WTC11 (cell line): ENCODE data around the gene MAPK11. TPM values are rescaled to one million over a fixed set of nuclear protein-coding genes. Genes with fewer than 3 reads are reported as not detected.

Experiments used
- ATAC-seq: fragments of 200-7000 bp; cut with Tn5 transposase; 2 replicates; pipeline ENCODE4 v1.10.0; 2021; ENCODE audit warnings: mild to moderate bottlenecking, moderate library complexity
- CTCF ChIA-PET: fragments of 300-600 bp; sonication (Branson Sonifier 250); formaldehyde crosslinking; loops from one replicate; lab custom pipeline; 2021; ENCODE audit warnings: antibody characterized with exemption; lab: Charles Lee
- POLR2A ChIA-PET: fragments of 350-600 bp; sonication (Branson Sonifier 250); formaldehyde crosslinking; loops from one replicate; lab custom pipeline; 2021; ENCODE audit warnings: antibody characterized with exemption; lab: Charles Lee
- DNase-seq: peaks from one replicate; pipeline ENCODE4 v3.0.0; 2021; ENCODE audit warnings: low spot score
- H3K27ac Mint-ChIP-seq: 2 replicates; pipeline ENCODE4 v1.8.0; 2021; ENCODE audit warnings: mixed read lengths
- H3K27me3 Mint-ChIP-seq: 2 replicates; pipeline ENCODE4 v1.8.0; 2021; ENCODE audit warnings: low read depth, mild to moderate bottlenecking, moderate library complexity, mixed read lengths
- H3K36me3 Mint-ChIP-seq: 2 replicates; pipeline ENCODE4 v1.8.0; 2021; ENCODE audit warnings: mixed read lengths
- H3K4me1 Mint-ChIP-seq: 2 replicates; pipeline ENCODE4 v1.8.0; 2022; ENCODE audit warnings: mixed read lengths
- H3K4me3 Mint-ChIP-seq: 2 replicates; pipeline ENCODE4 v1.8.0; 2021; ENCODE audit warnings: mild to moderate bottlenecking, moderate library complexity, mixed read lengths
- H3K9me3 Mint-ChIP-seq: 2 replicates; pipeline ENCODE4 v1.8.0; 2021; ENCODE audit warnings: mixed read lengths
- ATF6 ChIP-seq: sonication (generic); formaldehyde crosslinking; IDR thresholded peaks from 2 replicates; pipeline ENCODE4 v1.8.1; 2023; ENCODE audit warnings: mild to moderate bottlenecking, missing genetic modification reagents
- HMGA2 ChIP-seq: fragments of 250-450 bp; sonication (Bioruptor Pico); IDR thresholded peaks from 2 replicates; pipeline ENCODE4 v1.4.0; 2021; ENCODE audit warnings: mild to moderate bottlenecking, moderate library complexity
- NR1H2 ChIP-seq: sonication (generic); formaldehyde crosslinking; IDR thresholded peaks from 2 replicates; pipeline ENCODE4 v1.9.0; 2021; ENCODE audit warnings: mild to moderate bottlenecking, moderate library complexity, missing genetic modification reagents
- TCF7 ChIP-seq: sonication (generic); formaldehyde crosslinking; IDR thresholded peaks from 2 replicates; pipeline ENCODE4 v1.8.0; 2022; ENCODE audit warnings: mild to moderate bottlenecking, low read depth, missing genetic modification reagents, moderate library complexity
- ZNF219 ChIP-seq: sonication (generic); formaldehyde crosslinking; IDR thresholded peaks from 2 replicates; pipeline ENCODE4 v1.8.0; 2023; ENCODE audit warnings: missing genetic modification reagents, mild to moderate bottlenecking, borderline replicate concordance
- ZNF281 ChIP-seq: sonication (generic); formaldehyde crosslinking; IDR thresholded peaks from 2 replicates; pipeline ENCODE4 v1.8.0; 2023; ENCODE audit warnings: mild to moderate bottlenecking, missing genetic modification reagents
- ZNF396 ChIP-seq: fragments of 250-450 bp; sonication (Bioruptor Pico); IDR thresholded peaks from 2 replicates; pipeline ENCODE4 v1.8.0; 2021; ENCODE audit warnings: mild to moderate bottlenecking, moderate library complexity, borderline replicate concordance
- ZNF671 ChIP-seq: fragments of 250-450 bp; sonication (Bioruptor Pico); IDR thresholded peaks from 2 replicates; pipeline ENCODE4 v1.8.0; 2021; ENCODE audit warnings: mild to moderate bottlenecking
- total RNA-seq: library from RNA; stranded (reverse); gene quantifications from 3 replicates; pipeline ENCODE4 v1.2.3, GENCODE V29; 2021
- TF ChIP-seq, protein P1 (sequence below): sonication (generic); formaldehyde crosslinking; IDR thresholded peaks from 2 replicates; pipeline ENCODE4 v1.8.1; 2023; ENCODE audit warnings: mild to moderate bottlenecking, missing genetic modification reagents, borderline replicate concordance
- TF ChIP-seq, protein P2 (sequence below): fragments of 250-450 bp; sonication (Bioruptor Pico); IDR thresholded peaks from 2 replicates; pipeline ENCODE4 v1.9.0; 2021; ENCODE audit warnings: mild to moderate bottlenecking, borderline replicate concordance
- TF ChIP-seq, protein P3 (sequence below): sonication (generic); formaldehyde crosslinking; IDR thresholded peaks from 2 replicates; pipeline ENCODE4 v1.8.0; 2022; ENCODE audit warnings: mild to moderate bottlenecking, missing genetic modification reagents
- TF ChIP-seq, protein P4 (sequence below): sonication (generic); formaldehyde crosslinking; conservative IDR thresholded peaks from 2 replicates; pipeline ENCODE4 v1.8.1; 2023; ENCODE audit warnings: mild to moderate bottlenecking, low read depth, missing genetic modification reagents, moderate library complexity
- TF ChIP-seq, protein P5 (sequence below): fragments of 250-450 bp; sonication (Bioruptor Pico); IDR thresholded peaks from 2 replicates; pipeline ENCODE4 v2.1.2; 2022; ENCODE audit warnings: mild to moderate bottlenecking, moderate library complexity
- TF ChIP-seq, protein P6 (sequence below): sonication (generic); formaldehyde crosslinking; IDR thresholded peaks from 2 replicates; pipeline ENCODE4 v1.8.1; 2023; ENCODE audit warnings: mild to moderate bottlenecking, missing genetic modification reagents, moderate library complexity

Gene MAPK11
- total RNA-seq, 1 experiment from 2014 or later: 2.3 TPM

- TF ChIP-seq ZNF281 (CRISPR knock-in tag): no peak
- TF ChIP-seq, protein P1, sequence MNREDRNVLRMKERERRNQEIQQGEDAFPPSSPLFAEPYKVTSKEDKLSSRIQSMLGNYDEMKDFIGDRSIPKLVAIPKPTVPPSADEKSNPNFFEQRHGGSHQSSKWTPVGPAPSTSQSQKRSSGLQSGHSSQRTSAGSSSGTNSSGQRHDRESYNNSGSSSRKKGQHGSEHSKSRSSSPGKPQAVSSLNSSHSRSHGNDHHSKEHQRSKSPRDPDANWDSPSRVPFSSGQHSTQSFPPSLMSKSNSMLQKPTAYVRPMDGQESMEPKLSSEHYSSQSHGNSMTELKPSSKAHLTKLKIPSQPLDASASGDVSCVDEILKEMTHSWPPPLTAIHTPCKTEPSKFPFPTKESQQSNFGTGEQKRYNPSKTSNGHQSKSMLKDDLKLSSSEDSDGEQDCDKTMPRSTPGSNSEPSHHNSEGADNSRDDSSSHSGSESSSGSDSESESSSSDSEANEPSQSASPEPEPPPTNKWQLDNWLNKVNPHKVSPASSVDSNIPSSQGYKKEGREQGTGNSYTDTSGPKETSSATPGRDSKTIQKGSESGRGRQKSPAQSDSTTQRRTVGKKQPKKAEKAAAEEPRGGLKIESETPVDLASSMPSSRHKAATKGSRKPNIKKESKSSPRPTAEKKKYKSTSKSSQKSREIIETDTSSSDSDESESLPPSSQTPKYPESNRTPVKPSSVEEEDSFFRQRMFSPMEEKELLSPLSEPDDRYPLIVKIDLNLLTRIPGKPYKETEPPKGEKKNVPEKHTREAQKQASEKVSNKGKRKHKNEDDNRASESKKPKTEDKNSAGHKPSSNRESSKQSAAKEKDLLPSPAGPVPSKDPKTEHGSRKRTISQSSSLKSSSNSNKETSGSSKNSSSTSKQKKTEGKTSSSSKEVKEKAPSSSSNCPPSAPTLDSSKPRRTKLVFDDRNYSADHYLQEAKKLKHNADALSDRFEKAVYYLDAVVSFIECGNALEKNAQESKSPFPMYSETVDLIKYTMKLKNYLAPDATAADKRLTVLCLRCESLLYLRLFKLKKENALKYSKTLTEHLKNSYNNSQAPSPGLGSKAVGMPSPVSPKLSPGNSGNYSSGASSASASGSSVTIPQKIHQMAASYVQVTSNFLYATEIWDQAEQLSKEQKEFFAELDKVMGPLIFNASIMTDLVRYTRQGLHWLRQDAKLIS (CRISPR knock-in tag): no peak
Measured at GRCh38 chr22:50282361-50283155, 12.4 kb upstream of the MAPK11 start (continued).

DNA sequence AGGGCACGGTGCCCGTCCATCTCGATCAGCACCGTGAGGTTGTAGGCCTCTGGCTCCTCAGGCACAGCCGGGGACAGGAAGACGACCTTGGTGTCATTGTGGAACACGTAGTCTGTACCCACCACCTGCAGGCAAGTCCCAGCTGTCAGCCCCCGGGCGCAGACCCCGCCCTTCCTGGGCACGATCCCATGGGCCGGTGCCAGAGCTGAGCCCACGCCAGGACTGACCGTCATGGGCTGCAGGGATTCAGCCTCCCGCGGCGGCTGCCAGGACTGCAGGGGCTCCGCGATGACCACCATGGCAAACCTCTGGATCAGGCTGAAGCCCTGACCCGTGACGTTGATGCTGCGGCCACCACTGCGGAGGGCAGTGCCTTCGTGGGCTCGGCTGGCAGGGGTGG lies 11.8 kb upstream of the MAPK11 start:
- Mint-ChIP-seq H3K36me3 (peaks cover 33% of the 10 kb centered on the region), H3K9me3 (no peaks in the 10 kb centered on the region), H3K27me3 (no peaks in the 10 kb centered on the region), H3K4me3 (no peak overlapping the region), H3K4me1 (no peaks in the 10 kb centered on the region), H3K27ac (no peak overlapping the region)
- DNase-seq (no peak), ATAC-seq (no peak)
- CTCF ChIA-PET: no interaction called here
- POLR2A ChIA-PET: no interaction called here
- no peak for TF ChIP-seq ATF6 (CRISPR knock-in tag)
- TF ChIP-seq, protein P2, sequence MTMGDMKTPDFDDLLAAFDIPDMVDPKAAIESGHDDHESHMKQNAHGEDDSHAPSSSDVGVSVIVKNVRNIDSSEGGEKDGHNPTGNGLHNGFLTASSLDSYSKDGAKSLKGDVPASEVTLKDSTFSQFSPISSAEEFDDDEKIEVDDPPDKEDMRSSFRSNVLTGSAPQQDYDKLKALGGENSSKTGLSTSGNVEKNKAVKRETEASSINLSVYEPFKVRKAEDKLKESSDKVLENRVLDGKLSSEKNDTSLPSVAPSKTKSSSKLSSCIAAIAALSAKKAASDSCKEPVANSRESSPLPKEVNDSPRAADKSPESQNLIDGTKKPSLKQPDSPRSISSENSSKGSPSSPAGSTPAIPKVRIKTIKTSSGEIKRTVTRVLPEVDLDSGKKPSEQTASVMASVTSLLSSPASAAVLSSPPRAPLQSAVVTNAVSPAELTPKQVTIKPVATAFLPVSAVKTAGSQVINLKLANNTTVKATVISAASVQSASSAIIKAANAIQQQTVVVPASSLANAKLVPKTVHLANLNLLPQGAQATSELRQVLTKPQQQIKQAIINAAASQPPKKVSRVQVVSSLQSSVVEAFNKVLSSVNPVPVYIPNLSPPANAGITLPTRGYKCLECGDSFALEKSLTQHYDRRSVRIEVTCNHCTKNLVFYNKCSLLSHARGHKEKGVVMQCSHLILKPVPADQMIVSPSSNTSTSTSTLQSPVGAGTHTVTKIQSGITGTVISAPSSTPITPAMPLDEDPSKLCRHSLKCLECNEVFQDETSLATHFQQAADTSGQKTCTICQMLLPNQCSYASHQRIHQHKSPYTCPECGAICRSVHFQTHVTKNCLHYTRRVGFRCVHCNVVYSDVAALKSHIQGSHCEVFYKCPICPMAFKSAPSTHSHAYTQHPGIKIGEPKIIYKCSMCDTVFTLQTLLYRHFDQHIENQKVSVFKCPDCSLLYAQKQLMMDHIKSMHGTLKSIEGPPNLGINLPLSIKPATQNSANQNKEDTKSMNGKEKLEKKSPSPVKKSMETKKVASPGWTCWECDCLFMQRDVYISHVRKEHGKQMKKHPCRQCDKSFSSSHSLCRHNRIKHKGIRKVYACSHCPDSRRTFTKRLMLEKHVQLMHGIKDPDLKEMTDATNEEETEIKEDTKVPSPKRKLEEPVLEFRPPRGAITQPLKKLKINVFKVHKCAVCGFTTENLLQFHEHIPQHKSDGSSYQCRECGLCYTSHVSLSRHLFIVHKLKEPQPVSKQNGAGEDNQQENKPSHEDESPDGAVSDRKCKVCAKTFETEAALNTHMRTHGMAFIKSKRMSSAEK: no peak
- TF ChIP-seq ZNF671 (CRISPR knock-in tag): no peak
- TF ChIP-seq ZNF219: no peak
- TF ChIP-seq, protein P3, sequence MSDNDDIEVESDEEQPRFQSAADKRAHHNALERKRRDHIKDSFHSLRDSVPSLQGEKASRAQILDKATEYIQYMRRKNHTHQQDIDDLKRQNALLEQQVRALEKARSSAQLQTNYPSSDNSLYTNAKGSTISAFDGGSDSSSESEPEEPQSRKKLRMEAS (CRISPR knock-in tag): no peak
- TF ChIP-seq, protein P4, sequence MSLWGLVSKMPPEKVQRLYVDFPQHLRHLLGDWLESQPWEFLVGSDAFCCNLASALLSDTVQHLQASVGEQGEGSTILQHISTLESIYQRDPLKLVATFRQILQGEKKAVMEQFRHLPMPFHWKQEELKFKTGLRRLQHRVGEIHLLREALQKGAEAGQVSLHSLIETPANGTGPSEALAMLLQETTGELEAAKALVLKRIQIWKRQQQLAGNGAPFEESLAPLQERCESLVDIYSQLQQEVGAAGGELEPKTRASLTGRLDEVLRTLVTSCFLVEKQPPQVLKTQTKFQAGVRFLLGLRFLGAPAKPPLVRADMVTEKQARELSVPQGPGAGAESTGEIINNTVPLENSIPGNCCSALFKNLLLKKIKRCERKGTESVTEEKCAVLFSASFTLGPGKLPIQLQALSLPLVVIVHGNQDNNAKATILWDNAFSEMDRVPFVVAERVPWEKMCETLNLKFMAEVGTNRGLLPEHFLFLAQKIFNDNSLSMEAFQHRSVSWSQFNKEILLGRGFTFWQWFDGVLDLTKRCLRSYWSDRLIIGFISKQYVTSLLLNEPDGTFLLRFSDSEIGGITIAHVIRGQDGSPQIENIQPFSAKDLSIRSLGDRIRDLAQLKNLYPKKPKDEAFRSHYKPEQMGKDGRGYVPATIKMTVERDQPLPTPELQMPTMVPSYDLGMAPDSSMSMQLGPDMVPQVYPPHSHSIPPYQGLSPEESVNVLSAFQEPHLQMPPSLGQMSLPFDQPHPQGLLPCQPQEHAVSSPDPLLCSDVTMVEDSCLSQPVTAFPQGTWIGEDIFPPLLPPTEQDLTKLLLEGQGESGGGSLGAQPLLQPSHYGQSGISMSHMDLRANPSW (CRISPR knock-in tag): no peak
- no peak for TF ChIP-seq HMGA2 (CRISPR knock-in tag)
- no peak for TF ChIP-seq TCF7 (CRISPR knock-in tag)
- TF ChIP-seq, protein P5, sequence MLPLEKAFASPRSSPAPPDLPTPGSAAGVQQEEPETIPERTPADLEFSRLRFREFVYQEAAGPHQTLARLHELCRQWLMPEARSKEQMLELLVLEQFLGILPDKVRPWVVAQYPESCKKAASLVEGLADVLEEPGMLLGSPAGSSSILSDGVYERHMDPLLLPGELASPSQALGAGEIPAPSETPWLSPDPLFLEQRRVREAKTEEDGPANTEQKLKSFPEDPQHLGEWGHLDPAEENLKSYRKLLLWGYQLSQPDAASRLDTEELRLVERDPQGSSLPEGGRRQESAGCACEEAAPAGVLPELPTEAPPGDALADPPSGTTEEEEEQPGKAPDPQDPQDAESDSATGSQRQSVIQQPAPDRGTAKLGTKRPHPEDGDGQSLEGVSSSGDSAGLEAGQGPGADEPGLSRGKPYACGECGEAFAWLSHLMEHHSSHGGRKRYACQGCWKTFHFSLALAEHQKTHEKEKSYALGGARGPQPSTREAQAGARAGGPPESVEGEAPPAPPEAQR (CRISPR knock-in tag): no peak
- TF ChIP-seq, protein P6, sequence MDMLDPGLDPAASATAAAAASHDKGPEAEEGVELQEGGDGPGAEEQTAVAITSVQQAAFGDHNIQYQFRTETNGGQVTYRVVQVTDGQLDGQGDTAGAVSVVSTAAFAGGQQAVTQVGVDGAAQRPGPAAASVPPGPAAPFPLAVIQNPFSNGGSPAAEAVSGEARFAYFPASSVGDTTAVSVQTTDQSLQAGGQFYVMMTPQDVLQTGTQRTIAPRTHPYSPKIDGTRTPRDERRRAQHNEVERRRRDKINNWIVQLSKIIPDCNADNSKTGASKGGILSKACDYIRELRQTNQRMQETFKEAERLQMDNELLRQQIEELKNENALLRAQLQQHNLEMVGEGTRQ: no peak
- no peak for TF ChIP-seq NR1H2
- no peak for TF ChIP-seq ZNF396
